DLD1 (cell line): Measurements from ENCODE around the gene IL1RL1.
"Not testable (repeated sequence)": the region's sequence is repeated elsewhere in the genome, so short reads cannot be mapped to it uniquely, and the experiment has no call there.

ENCODE experiments used
- in situ Hi-C: cut with HindIII; loops from 2 replicates; pipeline ENCODE4 v1.10.0; 2017; ENCODE audit warnings: low sequenced_read_pairs

Gene IL1RL1

DNA sequence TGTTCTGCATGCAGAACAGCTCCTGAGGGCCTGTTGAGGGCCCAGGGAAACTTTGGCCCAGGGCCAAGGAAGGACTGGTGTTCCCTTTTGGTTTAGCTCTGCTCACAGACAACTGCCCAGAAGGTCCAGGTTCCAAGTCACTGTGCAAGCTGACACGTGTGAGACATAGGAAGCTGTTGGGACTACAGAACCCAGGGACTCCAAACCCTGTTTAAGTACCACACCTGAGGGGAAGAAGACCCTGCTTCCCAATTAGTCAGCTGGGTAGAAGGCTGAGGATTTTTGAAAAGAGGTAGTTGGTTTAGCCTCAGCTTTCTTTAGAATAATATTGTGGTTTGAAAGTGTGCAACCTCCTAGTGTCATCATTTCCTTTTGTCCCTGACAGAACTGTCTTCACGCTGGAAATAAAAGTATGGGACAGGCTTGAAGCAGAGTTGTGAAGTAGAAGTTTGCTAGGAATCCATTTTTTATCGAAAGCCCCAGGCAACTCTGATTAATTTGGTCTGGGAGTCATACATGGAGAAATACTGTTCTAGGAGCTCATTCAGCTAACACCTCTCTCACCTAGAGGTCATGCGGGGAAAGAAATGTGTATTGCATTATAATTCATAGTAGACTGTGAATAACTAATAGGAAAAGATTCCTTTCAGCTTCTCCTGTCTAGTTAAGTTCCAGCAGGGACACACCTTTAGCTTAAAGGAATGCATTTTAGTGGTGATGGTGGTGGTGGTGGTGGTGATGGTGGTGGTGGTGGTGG is 19.9 kb upstream of the IL1RL1 start:
- in situ Hi-C loops, result no loop called here

DNA sequence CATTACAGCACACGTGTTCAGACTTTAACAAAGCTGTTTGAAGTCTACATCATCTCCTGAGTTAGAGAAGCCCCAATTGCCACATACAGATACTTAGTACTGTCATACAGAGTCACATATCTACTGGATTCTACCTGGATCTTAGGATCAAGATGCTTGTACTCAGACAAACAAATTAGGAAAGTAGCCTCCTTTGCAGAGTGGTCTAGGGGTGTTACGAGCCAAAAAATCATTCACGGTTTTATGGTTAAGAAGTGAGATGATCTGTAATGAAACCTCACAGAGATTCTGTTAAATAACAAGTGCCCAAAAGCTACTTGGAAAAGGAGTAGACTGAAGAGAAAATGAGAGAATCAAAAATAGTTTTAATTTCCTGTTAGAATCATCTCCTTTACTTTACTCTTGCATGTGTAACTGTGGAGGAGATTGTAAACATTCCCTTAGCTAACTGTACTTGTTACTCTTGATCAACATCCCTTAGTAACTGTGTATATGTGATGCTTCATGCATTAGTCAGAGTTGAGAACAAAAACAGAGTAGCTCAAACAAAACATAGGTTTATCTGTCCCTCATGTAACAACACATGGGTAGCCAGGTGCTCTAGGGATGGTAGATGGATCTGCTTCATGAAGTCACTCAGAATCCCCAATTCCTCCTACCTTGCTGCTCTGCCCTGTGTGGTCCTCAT is 16.4 kb upstream of the IL1RL1 start:
- in situ Hi-C loops, result no loop called here

DNA sequence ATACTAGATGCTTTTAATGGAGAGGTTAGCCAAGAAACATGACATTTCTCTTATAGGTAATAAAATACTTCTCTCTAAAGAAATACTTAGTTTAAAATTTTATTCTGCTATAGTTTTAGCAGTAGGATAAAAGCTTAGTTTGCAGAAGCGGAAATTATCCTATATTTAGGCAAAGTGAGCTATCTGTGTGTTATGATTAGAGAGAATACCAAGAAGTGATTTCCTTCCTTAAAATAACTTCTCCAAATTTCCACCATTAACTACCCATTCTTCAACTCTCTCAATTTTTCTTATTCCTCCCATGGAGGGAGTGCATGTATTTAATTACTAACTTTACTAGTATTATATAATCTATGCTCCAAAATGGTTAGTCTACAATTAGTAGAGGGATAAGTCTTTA is 15.8 kb upstream of the IL1RL1 start:
- in situ Hi-C loops, result no loop called here

DNA sequence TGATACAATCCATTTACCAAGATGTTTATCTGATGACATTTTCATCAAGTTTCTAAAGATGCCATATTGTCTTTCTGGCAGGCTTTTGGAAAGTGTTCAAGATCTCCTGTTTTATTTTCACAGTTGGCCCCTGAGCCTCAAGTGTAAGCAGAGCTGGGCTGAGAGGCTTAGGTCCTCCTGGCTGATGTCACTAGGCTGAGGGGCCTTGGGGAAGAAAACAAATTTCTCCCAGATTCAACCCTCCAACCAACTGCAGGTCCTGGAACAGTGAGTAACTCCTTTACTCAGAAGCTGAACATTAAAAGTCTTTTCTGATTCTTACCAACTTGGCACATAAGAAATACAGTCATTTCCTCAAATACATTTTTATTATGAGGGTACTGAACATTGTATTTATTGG is 14.9 kb upstream of the IL1RL1 start:
- in situ Hi-C loops, result no loop called here

DNA sequence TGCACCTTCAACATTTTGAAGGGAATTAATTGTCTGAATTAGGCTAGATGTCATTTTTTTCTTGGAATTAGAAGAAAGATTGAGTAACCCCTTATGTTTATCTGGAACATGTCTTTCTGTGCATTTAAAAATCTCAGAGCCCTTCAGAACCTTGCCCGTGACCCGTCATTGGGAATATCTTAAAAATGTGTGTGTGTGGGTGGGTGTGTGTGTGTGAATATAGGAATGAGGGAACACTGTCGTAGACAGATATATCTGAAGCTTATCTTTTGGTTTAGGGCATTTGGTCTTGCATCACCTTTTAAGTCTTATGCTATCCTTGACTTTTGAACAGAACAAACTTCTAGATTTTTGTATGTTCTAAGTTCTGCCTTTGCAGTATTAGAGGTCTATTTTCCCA is 13.5 kb upstream of the IL1RL1 start:
- in situ Hi-C loops, result no loop called here

DNA sequence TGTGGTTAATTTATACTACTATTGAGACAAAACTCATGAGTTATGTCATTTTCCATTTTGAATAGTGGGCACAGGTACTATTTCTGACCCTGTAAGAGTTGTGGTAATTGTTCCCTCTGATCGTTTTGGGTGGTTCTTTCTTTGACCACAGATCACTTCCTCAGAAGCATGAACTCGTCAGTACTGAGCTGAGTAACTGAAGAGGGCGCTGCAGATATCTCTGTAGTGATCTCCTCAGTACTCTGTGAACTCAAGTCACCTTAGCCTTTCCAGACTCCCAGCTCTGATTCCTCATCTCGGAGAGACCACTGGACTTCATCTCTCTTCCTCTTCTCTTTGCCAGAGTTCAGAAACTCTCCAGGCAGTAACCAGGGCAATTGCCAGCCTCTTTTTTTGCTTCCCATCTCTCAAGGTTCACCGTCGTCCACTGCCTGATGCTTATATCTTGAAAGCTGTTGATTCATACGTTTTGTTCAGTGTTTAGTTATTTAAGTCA is 9.4 kb upstream of the IL1RL1 start:
- in situ Hi-C loops, result no loop called here

DNA sequence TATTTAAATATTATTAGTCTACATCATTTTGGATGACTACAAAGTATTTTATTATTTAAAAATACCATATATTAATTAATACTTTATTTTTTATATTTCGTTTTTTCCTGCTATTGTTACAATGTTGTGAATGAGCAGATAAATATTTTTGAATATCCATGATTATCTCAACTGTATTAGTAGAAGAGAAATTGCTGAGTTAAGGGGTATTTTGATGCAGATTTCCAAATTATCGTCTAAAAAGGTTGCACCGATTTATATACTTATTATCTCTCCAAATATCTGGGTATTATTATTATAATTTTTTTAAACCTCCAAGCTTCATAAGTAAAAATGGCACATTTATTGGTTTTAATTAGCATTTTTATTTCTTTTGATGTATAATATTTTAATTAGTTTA is 8.9 kb upstream of the IL1RL1 start:
- in situ Hi-C loops, result no loop called here

DNA sequence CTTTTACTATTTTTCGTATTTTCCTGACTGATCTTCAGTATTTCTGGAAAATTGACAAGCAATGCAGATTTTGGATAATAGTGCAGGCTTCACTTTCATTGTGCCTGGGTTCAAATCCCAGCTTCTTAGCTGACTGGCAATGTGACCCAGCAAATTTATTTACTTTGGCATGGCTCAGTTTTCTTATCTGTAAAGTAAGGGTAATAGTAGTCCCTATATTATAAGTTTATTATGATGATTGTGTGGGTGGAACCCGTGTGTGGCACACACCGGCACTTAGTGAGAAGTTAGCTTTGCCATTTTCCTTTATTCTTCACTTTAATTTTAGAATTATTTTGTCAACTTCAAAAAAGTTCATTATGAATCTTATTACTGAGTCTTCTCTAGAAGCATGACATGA is 7.8 kb upstream of the IL1RL1 start:
- in situ Hi-C loops, result no loop called here

DNA sequence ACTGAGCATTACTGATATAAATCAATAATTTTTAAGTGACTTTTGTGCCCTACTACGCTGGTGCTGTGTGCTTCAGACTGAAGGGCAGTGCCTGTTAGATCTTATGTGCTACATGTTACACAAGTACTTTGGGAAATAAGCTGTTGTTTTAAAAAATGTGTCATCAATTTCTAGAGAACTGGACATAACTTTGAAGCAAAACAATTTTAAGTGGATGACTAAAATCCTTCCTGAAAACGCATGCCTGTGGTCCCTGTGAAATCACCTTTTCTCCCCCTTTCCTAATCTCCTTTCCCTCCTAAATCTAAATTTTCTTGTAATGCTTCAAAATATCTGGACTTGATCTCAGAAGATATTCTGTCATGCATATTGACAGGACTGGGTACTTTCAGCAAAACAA is 7.1 kb upstream of the IL1RL1 start:
- in situ Hi-C loops, result no loop called here

DNA sequence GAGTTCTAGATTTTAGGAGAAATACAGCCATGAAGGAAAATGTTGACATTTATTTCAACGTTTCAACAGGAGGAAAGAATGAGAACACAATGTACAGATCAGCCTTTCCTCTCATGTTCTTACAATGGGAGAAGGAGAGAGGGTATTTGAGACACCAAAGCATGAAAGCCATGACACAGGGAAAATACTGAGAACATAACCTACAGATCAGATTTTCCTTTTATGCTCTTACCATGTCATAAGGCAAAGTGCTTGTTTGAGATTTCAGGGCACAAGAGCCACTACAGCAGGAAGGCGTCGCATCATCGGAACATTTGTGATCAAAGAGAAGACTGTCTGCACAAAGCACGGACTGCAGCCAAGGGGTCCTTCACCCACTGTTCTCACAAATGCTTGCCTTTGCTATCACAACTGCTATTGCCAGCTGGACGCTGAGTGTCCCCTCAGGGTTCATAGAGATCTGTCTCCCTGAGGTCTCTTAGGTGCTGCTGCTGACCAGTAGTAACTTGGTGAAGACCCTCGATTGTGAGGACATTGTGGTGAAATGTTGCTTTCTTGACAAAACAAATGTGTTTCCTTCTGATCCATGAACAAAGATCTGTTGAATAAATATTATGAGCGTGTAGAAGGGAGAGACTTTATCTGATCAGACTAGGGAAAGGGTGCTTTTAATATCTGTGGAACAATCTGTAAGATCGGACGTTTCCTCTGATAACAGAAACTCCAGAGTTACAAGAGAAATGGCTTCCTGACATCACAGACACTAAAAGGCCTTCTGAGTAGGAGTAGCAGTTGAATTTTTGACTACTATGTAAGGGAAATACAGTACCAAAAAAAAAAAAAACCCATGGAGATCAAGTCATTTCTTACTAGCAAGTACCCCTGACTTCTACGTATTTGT is 6.4 kb upstream of the IL1RL1 start:
- in situ Hi-C loops, result no loop called here

DNA sequence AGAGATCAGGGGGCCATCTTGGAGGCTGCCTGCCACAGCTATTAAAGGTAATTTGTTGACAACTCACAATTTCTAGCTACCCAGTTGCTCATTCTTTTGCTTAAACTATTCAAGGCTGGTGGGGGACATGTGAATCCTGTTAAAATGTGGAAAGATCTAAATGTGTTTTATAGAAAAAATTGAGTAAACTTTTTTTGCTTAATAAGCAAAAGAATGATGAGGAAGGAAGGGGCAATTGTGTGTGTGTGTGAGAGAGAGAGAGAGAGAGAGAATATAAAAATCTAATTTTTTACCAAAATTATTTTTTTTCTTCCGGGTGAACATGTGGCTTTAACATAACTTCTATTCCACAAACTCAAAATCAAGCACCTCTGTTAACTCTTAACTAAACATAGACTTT is 5.2 kb upstream of the IL1RL1 start:
- in situ Hi-C loops, result no loop called here

DNA sequence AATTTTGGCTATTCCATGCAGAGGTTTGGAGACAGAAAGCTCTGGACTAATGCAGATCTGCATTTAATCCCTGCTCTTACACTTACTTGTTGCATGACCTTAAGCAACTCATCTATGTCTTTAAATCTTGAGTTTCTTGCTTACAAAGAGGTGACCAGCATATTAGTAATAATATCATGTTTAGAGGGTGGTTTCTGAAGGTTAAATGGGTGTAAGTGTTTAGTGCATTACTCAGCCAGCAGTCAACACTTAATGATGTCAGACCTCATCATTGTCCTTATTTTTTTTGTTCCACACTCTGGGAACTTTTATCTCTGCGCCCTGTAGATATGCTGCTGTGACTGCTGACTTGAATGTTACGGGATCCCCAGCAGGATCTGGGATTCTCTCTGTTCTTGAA is 1.7 kb downstream of the IL1RL1 start:
- in situ Hi-C loops, result no loop called here

DNA sequence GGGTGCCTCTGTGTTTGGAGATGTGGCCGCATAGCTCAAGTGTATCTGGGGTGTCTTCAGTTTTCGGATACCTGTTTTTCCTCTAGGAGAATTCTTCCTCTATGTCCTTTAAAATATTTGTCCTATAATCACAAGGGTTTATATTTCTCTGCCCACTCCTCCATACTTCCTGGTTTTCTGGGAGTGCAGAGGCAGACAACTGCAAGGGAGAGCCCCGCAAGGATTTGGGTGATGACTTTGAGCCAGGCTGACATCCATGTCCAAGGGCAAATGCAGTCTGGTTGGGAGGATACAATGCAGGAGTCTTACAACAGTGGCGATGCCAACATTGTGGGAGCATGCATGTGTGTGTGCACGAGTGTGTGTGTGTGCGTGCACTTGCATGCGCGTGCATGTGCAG is 2.1 kb downstream of the IL1RL1 start:
- in situ Hi-C loops, result no loop called here

DNA sequence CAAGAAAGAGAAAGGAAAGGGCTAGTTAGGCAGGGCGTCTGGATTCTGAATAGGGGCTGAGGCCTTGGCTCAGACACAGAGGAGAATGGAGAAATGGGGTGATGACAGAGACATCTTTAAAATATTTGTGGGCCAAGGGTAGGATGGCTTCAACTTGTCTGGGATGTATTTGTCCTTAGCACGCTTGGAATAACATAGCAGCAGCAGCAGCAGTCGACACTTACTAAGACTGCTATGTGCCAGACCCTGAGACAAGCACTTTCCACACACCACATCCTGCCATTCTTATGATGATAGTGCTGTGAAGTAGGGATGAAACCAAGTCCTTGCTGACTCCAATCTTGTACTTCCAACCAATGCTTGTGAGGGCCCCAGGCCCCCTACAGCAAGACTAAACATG is 2.6 kb downstream of the IL1RL1 start:
- in situ Hi-C loops, result no loop called here

DNA sequence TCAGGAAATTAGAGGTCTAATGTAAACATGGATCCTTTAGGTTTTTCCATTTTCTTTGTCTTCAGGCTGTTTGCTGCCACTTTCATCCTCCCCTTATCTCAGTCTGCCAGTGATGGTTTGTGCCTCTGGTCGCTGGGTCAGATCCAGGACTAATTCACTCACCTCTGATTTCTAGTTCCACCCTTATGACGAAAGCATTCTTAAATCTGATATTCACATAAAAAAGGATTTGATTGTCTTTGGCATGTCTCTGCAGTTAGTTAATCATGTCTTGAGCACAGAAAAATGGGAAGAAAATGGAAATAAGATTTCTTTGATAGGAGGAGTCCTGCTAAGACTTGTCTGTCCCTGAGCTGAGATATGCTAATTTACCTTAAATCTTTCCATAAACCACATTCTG is 4.6 kb downstream of the IL1RL1 start:
- in situ Hi-C loops, result no loop called here

DNA sequence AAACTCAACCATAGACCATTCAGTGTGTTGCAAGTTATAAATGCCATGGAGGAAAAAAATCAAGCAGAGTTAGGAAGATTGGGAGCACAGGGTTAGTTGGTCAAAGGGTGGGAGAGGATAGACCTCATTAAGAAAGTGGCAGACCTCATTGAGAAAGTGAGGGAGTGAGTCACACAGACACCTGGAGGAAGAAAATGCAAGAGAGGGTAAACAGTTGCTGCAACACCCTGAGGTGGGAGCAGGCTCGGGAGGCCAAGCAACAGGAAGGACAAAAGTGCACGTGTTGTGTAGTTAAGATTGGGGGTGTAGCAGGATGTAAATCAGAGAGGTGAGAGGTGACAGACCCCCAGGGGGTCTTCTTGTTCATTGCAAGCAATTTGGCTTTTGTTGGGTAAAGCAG is 6.4 kb downstream of the IL1RL1 start:
- in situ Hi-C loops, result no loop called here

DNA sequence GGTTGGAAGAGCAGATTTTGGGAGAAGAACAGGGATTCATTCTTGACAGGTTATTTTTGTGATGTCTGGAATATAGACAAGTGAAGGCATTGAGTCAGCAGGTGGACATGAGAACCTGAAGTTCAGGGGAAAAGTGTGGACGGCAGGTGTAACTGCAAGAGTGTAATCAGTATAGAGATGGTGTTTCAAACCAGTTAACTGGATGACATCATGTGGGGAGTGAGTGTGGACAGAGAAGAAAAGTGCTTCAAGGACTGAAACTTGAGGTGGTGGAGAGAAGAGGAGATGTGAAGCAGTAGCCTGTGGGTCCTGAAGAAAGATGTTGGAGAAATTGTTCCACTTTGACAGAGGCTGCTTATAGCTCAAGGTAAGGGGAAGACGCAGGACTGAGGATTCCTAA is 7.1 kb downstream of the IL1RL1 start:
- in situ Hi-C loops, result no loop called here

DNA sequence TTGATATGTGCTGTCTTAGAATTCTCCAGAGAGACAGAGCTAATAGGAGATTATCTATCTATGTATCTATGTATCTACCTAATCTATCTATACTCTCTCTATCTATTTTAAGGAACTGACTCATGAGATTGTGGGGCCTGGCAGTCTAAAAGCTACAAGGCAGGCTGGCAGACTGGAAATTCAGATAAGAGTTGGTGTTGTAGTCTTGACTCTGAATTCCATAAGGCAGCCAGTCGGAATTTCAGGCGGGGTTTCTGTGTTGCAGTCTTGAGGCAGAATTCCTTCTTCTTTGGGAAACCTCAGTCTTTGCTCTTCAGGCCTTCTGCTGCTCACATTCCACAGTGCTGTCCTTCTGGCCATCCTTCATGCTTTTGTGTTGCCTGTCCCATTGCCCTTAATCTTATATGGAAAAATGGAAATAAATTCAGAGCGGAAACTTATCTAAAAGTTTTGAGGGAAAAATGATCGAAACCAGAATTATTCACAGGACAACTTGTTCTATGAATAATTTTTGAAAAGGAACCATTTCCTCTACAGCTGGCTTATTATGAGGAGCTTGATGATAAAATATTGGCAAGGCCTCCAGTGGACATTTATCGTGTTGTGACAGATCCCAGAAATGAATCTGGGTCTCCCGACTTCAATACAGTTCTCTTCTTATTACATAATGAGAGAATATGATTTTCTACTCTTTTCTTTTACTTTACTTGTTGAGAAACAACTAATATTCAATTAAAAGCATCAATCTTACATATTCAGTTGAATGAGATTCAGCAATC is 10.8 kb downstream of the IL1RL1 start:
- in situ Hi-C loops, result no loop called here

DNA sequence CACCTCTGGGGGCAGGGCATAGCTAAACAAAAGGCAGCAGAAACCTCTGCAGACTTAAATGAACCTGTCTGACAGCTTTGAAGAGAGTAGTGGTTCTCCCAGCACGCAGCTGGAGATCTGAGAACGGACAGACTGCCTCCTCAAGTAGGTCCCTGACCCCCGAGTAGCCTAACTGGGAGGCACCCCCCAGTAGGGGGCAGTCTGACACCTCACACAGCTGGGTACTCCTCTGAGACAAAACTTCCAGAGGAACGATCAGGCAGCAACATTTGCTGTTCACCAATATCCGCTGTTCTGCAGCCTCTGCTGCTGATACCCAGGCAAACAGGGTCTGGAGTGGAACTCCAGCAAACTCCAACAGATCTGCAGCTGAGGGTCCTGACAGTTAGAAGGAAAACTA is 13.6 kb downstream of the IL1RL1 start:
- in situ Hi-C loops, result not testable (repeated sequence)

DNA sequence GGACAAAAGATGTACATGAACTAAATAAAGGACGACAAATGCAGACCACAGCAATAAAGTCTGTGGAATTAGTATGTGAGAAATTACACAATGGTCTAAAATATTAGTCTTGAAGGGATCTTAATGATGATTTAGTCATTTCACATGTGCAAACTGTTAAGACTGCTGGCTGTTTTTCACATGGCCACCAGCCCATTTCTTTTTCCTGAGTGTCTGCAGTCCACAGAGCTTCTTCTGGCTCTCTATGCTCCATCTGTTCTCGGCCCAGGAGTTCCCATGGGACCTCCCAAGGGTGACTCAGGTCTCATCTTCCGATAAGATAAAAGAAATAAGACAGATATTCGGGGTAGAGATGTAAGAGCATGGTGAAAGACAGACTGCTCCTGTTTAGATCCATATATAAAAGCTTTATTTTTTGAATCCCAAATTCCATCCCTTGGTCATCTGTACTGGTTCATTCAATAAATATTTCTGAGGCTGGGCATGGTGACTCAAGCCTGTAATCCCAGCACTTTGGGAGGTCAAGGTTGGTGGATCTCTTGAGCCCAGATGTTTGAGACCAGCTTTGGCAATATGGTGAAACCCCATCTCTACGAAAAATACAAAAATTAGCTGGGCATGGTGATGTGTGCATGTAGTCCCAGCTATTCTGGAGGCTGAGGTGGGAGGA is 20.1 kb downstream of the IL1RL1 start:
- in situ Hi-C loops, result no loop called here
